ENCODE data around the gene ZNF618.

ZNF618 gene

GRCh38 chr9:113911850-113912557, 35.9 kb downstream of the ZNF618 start:
- no peak for DNase-seq (ENCODE audit: low read depth in 3 of 3)

- DNase-seq (ENCODE audit: low read depth in 3 of 3), result no peak
These were observed 36.7 kb downstream of the ZNF618 start for GRCh38 chr9:113912816-113913215.

- no peak for DNase-seq (ENCODE audit: low read depth in 3 of 3)
These were observed 37.5 kb downstream of the ZNF618 start for GRCh38 chr9:113913426-113914195.

GRCh38 chr9:113914517-113914916, 38.4 kb downstream of the ZNF618 start:
- no peak for DNase-seq (ENCODE audit: low read depth in 3 of 3)

GRCh38 chr9:113915817-113916434, 39.8 kb downstream of the ZNF618 start:
- DNase-seq (ENCODE audit: low read depth in 3 of 3), result no peak

- DNase-seq (ENCODE audit: low read depth in 3 of 3), result no peak
These were observed 40.8 kb downstream of the ZNF618 start for GRCh38 chr9:113916931-113917330.

GRCh38 chr9:113918697-113919350, 42.7 kb downstream of the ZNF618 start:
- DNase-seq (ENCODE audit: low read depth in 3 of 3), result no peak

GRCh38 chr9:113919382-113919781, 43.3 kb downstream of the ZNF618 start:
- no peak for DNase-seq (ENCODE audit: low read depth in 3 of 3)

GRCh38 chr9:113919871-113920270, 43.8 kb downstream of the ZNF618 start:
- no peak for DNase-seq (ENCODE audit: low read depth in 3 of 3)

- DNase-seq (ENCODE audit: low read depth in 3 of 3), result no peak
These were observed 44.8 kb downstream of the ZNF618 start for GRCh38 chr9:113920872-113921271.

- no peak for DNase-seq (ENCODE audit: low read depth in 3 of 3)
These were observed 45.4 kb downstream of the ZNF618 start for GRCh38 chr9:113921396-113921925.

GRCh38 chr9:113922160-113922559, 46.1 kb downstream of the ZNF618 start:
- no peak for DNase-seq (ENCODE audit: low read depth in 3 of 3)

GRCh38 chr9:113926211-113926610, 50.1 kb downstream of the ZNF618 start:
- no peak for DNase-seq (ENCODE audit: low read depth in 3 of 3)

- DNase-seq (ENCODE audit: low read depth in 3 of 3), result no peak
These were observed 51.2 kb downstream of the ZNF618 start for GRCh38 chr9:113927277-113927676.

- DNase-seq (ENCODE audit: low read depth in 3 of 3), result no peak
These were observed 52.2 kb downstream of the ZNF618 start for GRCh38 chr9:113928269-113928668.

GRCh38 chr9:113929634-113930389, 53.7 kb downstream of the ZNF618 start:
- DNase-seq (ENCODE audit: low read depth in 3 of 3), result no peak

- no peak for DNase-seq (ENCODE audit: low read depth in 3 of 3)
These were observed 54.3 kb downstream of the ZNF618 start for GRCh38 chr9:113930390-113930783.

- DNase-seq (ENCODE audit: low read depth in 3 of 3), result no peak
These were observed 55.0 kb downstream of the ZNF618 start for GRCh38 chr9:113931140-113931539.

GRCh38 chr9:113931777-113932176, 55.7 kb downstream of the ZNF618 start:
- DNase-seq (ENCODE audit: low read depth in 3 of 3), result no peak

GRCh38 chr9:113932906-113933584, 56.9 kb downstream of the ZNF618 start:
- no peak for DNase-seq (ENCODE audit: low read depth in 3 of 3)

- no peak for DNase-seq (ENCODE audit: low read depth in 3 of 3)
These were observed 57.6 kb downstream of the ZNF618 start for GRCh38 chr9:113933671-113934070.

All from stimulated activated CD4-positive, alpha-beta T cell treated with anti-CD3 and anti-CD28 coated beads, TNF-alpha, amount 100 ng/mL, for 24 hours (primary cell).